ENCODE results near the gene AMPD2.

AMPD2 gene

GRCh38 chr1:109619576-109620400 lies at the start of gene AMPD2, which contains the start of gene GNAT2:
TSS of gene AMPD2 (plus strand) at chr1:109619837. CDS start at chr1:109621176, 1,339 bp downstream.
TSS of gene GNAT2 (minus strand) at chr1:109619616. CDS start at chr1:109612870, 6,746 bp downstream.
- peak; percentile 75 for DNase-seq (ENCODE audit: insufficient read length, low spot score)
- FAIRE-seq = peak; percentile 84

GRCh38 chr1:109570414-109570813 lies 49.2 kb upstream of the AMPD2 start:
- no peak for DNase-seq (ENCODE audit: insufficient read length, low spot score)
- FAIRE-seq = no peak

- FAIRE-seq (peak; percentile 68), DNase-seq (ENCODE audit: insufficient read length, low spot score) (no peak)
Measured at GRCh38 chr1:109573785-109574184, 45.9 kb upstream of the AMPD2 start.

GRCh38 chr1:109578947-109579443 lies 40.6 kb upstream of the AMPD2 start:
- FAIRE-seq (no peak), DNase-seq (ENCODE audit: insufficient read length, low spot score) (no peak)

- DNase-seq (ENCODE audit: insufficient read length, low spot score) (no peak), FAIRE-seq (no peak)
Measured at GRCh38 chr1:109579491-109579890, 40.1 kb upstream of the AMPD2 start.

GRCh38 chr1:109582021-109582420 lies 37.6 kb upstream of the AMPD2 start:
- FAIRE-seq = no peak

GRCh38 chr1:109584766-109585165 lies 34.9 kb upstream of the AMPD2 start:
- FAIRE-seq = no peak
- DNase-seq (ENCODE audit: insufficient read length, low spot score) = no peak

More at GRCh38 chr1:109582021-109582420, 37.6 kb upstream of the AMPD2 start:
- DNase-seq (ENCODE audit: insufficient read length, low spot score) = no peak

- FAIRE-seq (no peak), DNase-seq (ENCODE audit: insufficient read length, low spot score) (no peak)
Measured at GRCh38 chr1:109586055-109586454, 33.6 kb upstream of the AMPD2 start.

- no peak for FAIRE-seq
- DNase-seq (ENCODE audit: insufficient read length, low spot score) = no peak
Measured at GRCh38 chr1:109589177-109589576, 30.5 kb upstream of the AMPD2 start.

GRCh38 chr1:109589679-109590078 lies 30.0 kb upstream of the AMPD2 start:
- FAIRE-seq = no peak
- no peak for DNase-seq (ENCODE audit: insufficient read length, low spot score)

GRCh38 chr1:109592916-109593315 lies 26.7 kb upstream of the AMPD2 start:
- DNase-seq (ENCODE audit: insufficient read length, low spot score) = no peak
- FAIRE-seq = no peak

- FAIRE-seq (no peak), DNase-seq (ENCODE audit: insufficient read length, low spot score) (no peak)
Measured at GRCh38 chr1:109595531-109595930, 24.1 kb upstream of the AMPD2 start.

- peak; percentile 40 for FAIRE-seq
- no peak for DNase-seq (ENCODE audit: insufficient read length, low spot score)
Measured at GRCh38 chr1:109598156-109598555, 21.5 kb upstream of the AMPD2 start.

GRCh38 chr1:109598655-109599054 lies 21.0 kb upstream of the AMPD2 start:
- peak; percentile 52 for FAIRE-seq
- no peak for DNase-seq (ENCODE audit: insufficient read length, low spot score)

- FAIRE-seq = no peak
Measured at GRCh38 chr1:109603229-109603628, 16.4 kb upstream of the AMPD2 start.

GRCh38 chr1:109605381-109605780 lies 14.3 kb upstream of the AMPD2 start:
- DNase-seq (ENCODE audit: insufficient read length, low spot score) (no peak), FAIRE-seq (no peak)

More at GRCh38 chr1:109603229-109603628, 16.4 kb upstream of the AMPD2 start:
- DNase-seq (ENCODE audit: insufficient read length, low spot score) = no peak

- FAIRE-seq = no peak
- no peak for DNase-seq (ENCODE audit: insufficient read length, low spot score)
Measured at GRCh38 chr1:109609881-109610280, 9.8 kb upstream of the AMPD2 start.

- DNase-seq (ENCODE audit: insufficient read length, low spot score) (no peak), FAIRE-seq (no peak)
Measured at GRCh38 chr1:109610609-109611307, 8.9 kb upstream of the AMPD2 start.

- FAIRE-seq (no peak), DNase-seq (ENCODE audit: insufficient read length, low spot score) (no peak)
Measured at GRCh38 chr1:109611308-109611990, 8.2 kb upstream of the AMPD2 start.

GRCh38 chr1:109613361-109614147 lies 6.1 kb upstream of the AMPD2 start:
- no peak for FAIRE-seq
- no peak for DNase-seq (ENCODE audit: insufficient read length, low spot score)
